Nephron progenitor cell (in vitro differentiated cells): ENCODE results near the gene NHERF1.

Source experiments
- DNase-seq: peaks from one replicate; pipeline ENCODE4 v3.0.0; 2021
- H3K27ac Mint-ChIP-seq: 2 replicates; pipeline ENCODE4 v1.8.0; 2021; ENCODE audit warnings: mild to moderate bottlenecking, moderate library complexity, mixed read lengths
- H3K27me3 Mint-ChIP-seq: 2 replicates; pipeline ENCODE4 v1.8.0; 2021; ENCODE audit warnings: mild to moderate bottlenecking, low read depth, mixed read lengths; ENCODE audit not compliant: poor library complexity
- H3K36me3 Mint-ChIP-seq: 2 replicates; pipeline ENCODE4 v1.8.0; 2021; ENCODE audit warnings: low read depth, mixed read lengths
- H3K4me1 Mint-ChIP-seq: 2 replicates; pipeline ENCODE4 v1.8.0; 2021; ENCODE audit warnings: mixed read lengths
- H3K4me3 Mint-ChIP-seq: 2 replicates; pipeline ENCODE4 v1.8.0; 2021; ENCODE audit warnings: mild to moderate bottlenecking, moderate library complexity, mixed read lengths
- H3K9me3 Mint-ChIP-seq: 2 replicates; pipeline ENCODE4 v1.8.0; 2021; ENCODE audit warnings: mild to moderate bottlenecking, moderate library complexity, mixed read lengths
- CTCF ChIP-seq: fragments of 200-600 bp; sonication (generic); IDR thresholded peaks from 2 replicates; pipeline ENCODE4 v1.5.0; 2021; ENCODE audit warnings: antibody characterized with exemption

The NHERF1 gene

GRCh38 chr17:74801896-74802295 is 53.5 kb downstream of the NHERF1 start:
- peaks cover 13% of the 10 kb centered on the region for H3K36me3 Mint-ChIP-seq
- H3K4me3 Mint-ChIP-seq, result no peak overlapping the region
- no peak for TF ChIP-seq CTCF
- H3K9me3 Mint-ChIP-seq, result no peaks in the 10 kb centered on the region
- DNase-seq, result no peak
- peaks cover 15% of the 10 kb centered on the region for H3K4me1 Mint-ChIP-seq
- no peak overlapping the region for H3K27ac Mint-ChIP-seq
- peaks cover 2% of the 10 kb centered on the region for H3K27me3 Mint-ChIP-seq

- Mint-ChIP-seq H3K27me3 (peaks cover 2% of the 10 kb centered on the region), H3K4me1 (peaks cover 15% of the 10 kb centered on the region), H3K9me3 (no peaks in the 10 kb centered on the region), H3K4me3 (no peak overlapping the region), H3K27ac (no peak overlapping the region), H3K36me3 (peaks cover 7% of the 10 kb centered on the region)
- no peak for DNase-seq
- no peak for TF ChIP-seq CTCF
Observed at GRCh38 chr17:74803388-74803930, 55.0 kb downstream of the NHERF1 start.

- Mint-ChIP-seq H3K4me3 (no peak overlapping the region), H3K36me3 (peaks cover 7% of the 10 kb centered on the region), H3K9me3 (no peaks in the 10 kb centered on the region), H3K27ac (no peak overlapping the region), H3K4me1 (peaks cover 15% of the 10 kb centered on the region), H3K27me3 (peaks cover 2% of the 10 kb centered on the region)
- DNase-seq, result no peak
- no peak for TF ChIP-seq CTCF
Observed at GRCh38 chr17:74803971-74804370, 55.5 kb downstream of the NHERF1 start.

GRCh38 chr17:74804683-74805082 is 56.3 kb downstream of the NHERF1 start:
- H3K4me1 Mint-ChIP-seq, result peaks cover 15% of the 10 kb centered on the region
- H3K27me3 Mint-ChIP-seq, result peaks cover 2% of the 10 kb centered on the region
- H3K36me3 Mint-ChIP-seq, result peaks cover 5% of the 10 kb centered on the region
- TF ChIP-seq CTCF, result no peak
- no peak for DNase-seq
- no peak overlapping the region for H3K4me3 Mint-ChIP-seq
- no peak overlapping the region for H3K27ac Mint-ChIP-seq
- no peaks in the 10 kb centered on the region for H3K9me3 Mint-ChIP-seq

GRCh38 chr17:74805591-74805991 is 57.2 kb downstream of the NHERF1 start:
- DNase-seq, result no peak
- peaks cover 20% of the 10 kb centered on the region for H3K4me1 Mint-ChIP-seq
- peaks cover 7% of the 10 kb centered on the region for H3K36me3 Mint-ChIP-seq
- H3K27me3 Mint-ChIP-seq, result peaks cover 6% of the 10 kb centered on the region
- no peak for TF ChIP-seq CTCF
- no peak overlapping the region for H3K27ac Mint-ChIP-seq
- H3K4me3 Mint-ChIP-seq, result no peak overlapping the region
- no peaks in the 10 kb centered on the region for H3K9me3 Mint-ChIP-seq

GRCh38 chr17:74806334-74806733 is 57.9 kb downstream of the NHERF1 start:
- no peak overlapping the region for H3K4me3 Mint-ChIP-seq

More at GRCh38 chr17:74806334-74806733, 57.9 kb downstream of the NHERF1 start:
- Mint-ChIP-seq H3K4me1 (peaks cover 27% of the 10 kb centered on the region), H3K9me3 (no peaks in the 10 kb centered on the region), H3K27me3 (peaks cover 7% of the 10 kb centered on the region), H3K27ac (no peak overlapping the region), H3K36me3 (peaks cover 4% of the 10 kb centered on the region)
- DNase-seq, result no peak
- TF ChIP-seq CTCF, result no peak
